Right ventricle myocardium inferior (tissue), 1 donor: ENCODE data around the gene IRF7. TPM values are rescaled to one million over a fixed set of nuclear protein-coding genes. Genes with fewer than 3 reads are reported as not detected.

Experiments used
- microRNA-seq: library from miRNA; unstranded; fragments of <30 nt; microRNA quantifications from one replicate; pipeline ENCODE4 v1.2.0, GENCODE V29; 2020
- total RNA-seq: library from RNA; stranded (reverse); fragmentation: NEBNext Ultra II Directional; extraction: Animal tissue kit (Norgen Biotek cat#: 25700); gene quantifications from one replicate; pipeline ENCODE4 v1.2.1, GENCODE V29; 2021
- donor health status: DM: no; HTN: yes; CAD: no; lungs with severe emphysema.

Gene IRF7
- total RNA-seq, 1 donor from 2014 or later = 13.2 TPM

Small RNA genes within 50 kb of the gene (microRNA-seq; reads per million reads assigned to microRNA genes)
- gene MIR210 = 251 reads per million, percentile 63 among the genes with 10 or more reads in this experiment

Other genes with a start within 250 kb of the IRF7 start
- 0.54 TPM for gene B4GALNT4, start 246.5 kb downstream of the IRF7 start, total RNA-seq
- 0.32 TPM for gene PKP3, start 221.7 kb downstream of the IRF7 start, total RNA-seq
- 50.0 TPM for gene SIGIRR, start 201.0 kb downstream of the IRF7 start, total RNA-seq
- gene ANO9, start 173.9 kb downstream of the IRF7 start, total RNA-seq = 0.41 TPM
- 27.8 TPM for gene PTDSS2, start 165.7 kb downstream of the IRF7 start, total RNA-seq
- gene RNH1, start 108.7 kb downstream of the IRF7 start, total RNA-seq = 190 TPM
- 57.5 TPM for gene HRAS, start 80.4 kb downstream of the IRF7 start, total RNA-seq
- gene LRRC56, start 78.4 kb downstream of the IRF7 start, total RNA-seq = 0.16 TPM
- 0.14 TPM for gene LMNTD2, start 55.2 kb downstream of the IRF7 start, total RNA-seq
- gene RASSF7, start 55.0 kb downstream of the IRF7 start, total RNA-seq = 3.9 TPM
- 16.6 TPM for gene PHRF1, start 39.5 kb downstream of the IRF7 start, total RNA-seq
- gene CDHR5, start 9.0 kb upstream of the IRF7 start, total RNA-seq = not detected
- not detected for gene SCT, start 11.2 kb upstream of the IRF7 start, total RNA-seq
- 0.16 TPM for gene DRD4, start 21.3 kb upstream of the IRF7 start, total RNA-seq
- 20.6 TPM for gene DEAF1, start 79.3 kb upstream of the IRF7 start, total RNA-seq
- 9.9 TPM for gene TMEM80, start 79.9 kb upstream of the IRF7 start, total RNA-seq
- 7.7 TPM for gene EPS8L2, start 90.3 kb upstream of the IRF7 start, total RNA-seq
- 102 TPM for gene TALDO1, start 131.5 kb upstream of the IRF7 start, total RNA-seq
- 18.3 TPM for gene GATD1, start 161.5 kb upstream of the IRF7 start, total RNA-seq
- gene CEND1, start 174.1 kb upstream of the IRF7 start, total RNA-seq = not detected
- 2.6 TPM for gene SLC25A22, start 182.3 kb upstream of the IRF7 start, total RNA-seq
- gene PIDD1, start 189.3 kb upstream of the IRF7 start, total RNA-seq = 7.2 TPM
- gene RPLP2, start 194.0 kb upstream of the IRF7 start, total RNA-seq = 1,110 TPM
- 321 TPM for gene PNPLA2, start 203.0 kb upstream of the IRF7 start, total RNA-seq
- 24.3 TPM for gene CRACR2B, start 212.0 kb upstream of the IRF7 start, total RNA-seq
- 462 TPM for gene CD151, start 217.0 kb upstream of the IRF7 start, total RNA-seq
- 298 TPM for gene POLR2L, start 226.6 kb upstream of the IRF7 start, total RNA-seq
- gene TSPAN4, start 226.9 kb upstream of the IRF7 start, total RNA-seq = 43.8 TPM